Natural killer cell (primary cell): ENCODE results near the gene ATXN3L. TPM values are rescaled to one million over a fixed set of nuclear protein-coding genes. Genes with fewer than 3 reads are reported as not detected.

Experiments used
- ATAC-seq, 3 donors: fragments of 150-1000 bp in 2 of 3; fragments of 200-7000 bp in 1 of 3; cut with Tn5 transposase; 1 replicate in 1 of 3; 2 replicates in 2 of 3; pipeline ENCODE4 v1.10.0; 2021; ENCODE audit warnings: mild to moderate bottlenecking in 2 of 3, moderate library complexity in 2 of 3
- DNase-seq, 2 donors: peaks; one replicate each; pipeline versions ENCODE4 v3.0.0 to v3.0.0-alpha.2; 2013 to 2021; ENCODE audit warnings: mixed read lengths in 1 of 2
- H3K27ac ChIP-seq: one replicate; pipeline ENCODE4 v1.5.1; 2013; ENCODE audit warnings: mild to moderate bottlenecking, low read length
- H3K27me3 ChIP-seq: one replicate; pipeline ENCODE4 v1.6.1; 2013; ENCODE audit warnings: low read length; ENCODE audit not compliant: control insufficient read depth, insufficient read depth
- H3K36me3 ChIP-seq: one replicate; pipeline ENCODE4 v1.6.1; 2013; ENCODE audit warnings: low read length; ENCODE audit not compliant: control insufficient read depth, insufficient read depth
- H3K4me1 ChIP-seq: one replicate; pipeline ENCODE4 v1.6.1; 2013; ENCODE audit warnings: low read length; ENCODE audit not compliant: control insufficient read depth, insufficient read depth
- H3K4me3 ChIP-seq: one replicate; pipeline ENCODE4 v1.5.1; 2013; ENCODE audit warnings: low read length
- H3K9me3 ChIP-seq: one replicate; pipeline ENCODE4 v1.6.1; 2013; ENCODE audit warnings: low read length; ENCODE audit not compliant: control insufficient read depth, insufficient read depth
- H3K27ac Mint-ChIP-seq, 2 donors: one replicate each; pipeline ENCODE4 v1.8.0; 2022; ENCODE audit warnings: mild to moderate bottlenecking in 2 of 2, mixed read lengths in 2 of 2, moderate library complexity in 1 of 2
- H3K27me3 Mint-ChIP-seq, 2 donors: one replicate each; pipeline ENCODE4 v1.8.0; 2022; ENCODE audit warnings: low read depth in 2 of 2, mixed read lengths in 2 of 2
- H3K36me3 Mint-ChIP-seq: one replicate; pipeline ENCODE4 v1.8.0; 2022; ENCODE audit warnings: mixed read lengths
- H3K4me1 Mint-ChIP-seq, 2 donors: one replicate each; pipeline ENCODE4 v1.8.0; 2022; ENCODE audit warnings: mixed read lengths in 2 of 2
- H3K4me3 Mint-ChIP-seq: one replicate; pipeline ENCODE4 v1.8.0; 2022; ENCODE audit warnings: mild to moderate bottlenecking, moderate library complexity, mixed read lengths
- H3K9me3 Mint-ChIP-seq, 2 donors: one replicate each; pipeline ENCODE4 v1.8.0; 2022; ENCODE audit warnings: mixed read lengths in 2 of 2
- WGBS: methylation state at CpG from one replicate; pipeline ENCODE4 v1.1.7; 2013; ENCODE audit warnings: missing lambda C conversion rate; ENCODE audit not compliant: insufficient coverage; 5-methylcytosine and 5-hydroxymethylcytosine counted together
- intact Hi-C: fragments of 100-400 bp; cut with micrococcal nuclease; formaldehyde crosslinking; loops from one replicate; pipeline ENCODE4 v1.14.2; 2022
- total RNA-seq, 4 donors: library from RNA; stranded (reverse); fragments of 120-200 nt in 1 of 4; gene quantifications; one replicate each; pipeline versions ENCODE4 v1.2.3 to v1.2.4, GENCODE V29; 2013 to 2022
- TF ChIP-seq, protein P1 (sequence below): fragments of 200-600 bp; IDR thresholded peaks from one replicate; pipeline ENCODE4 v1.8.0; 2022; ENCODE audit warnings: antibody characterized with exemption

Gene ATXN3L
- total RNA-seq = not detected
- total RNA-seq (2013) = not detected

GRCh38 chrX:13319953-13320352 is at the start of gene ATXN3L:
ATXN3L (minus strand) TSS chrX:13320053; CDS start chrX:13319934, 119 bp downstream.
- Mint-ChIP-seq H3K27me3 (peaks cover 0 to 23% of the 10 kb centered on the region in 2 donors), H3K9me3 (no peaks in the 10 kb centered on the region), H3K27ac (no peak within 1 kb of the TSS), H3K36me3 (no peaks in the 10 kb centered on the region), H3K4me1 (peaks cover 14 to 22% of the 10 kb centered on the region in 2 donors), H3K4me3 (no peak within 1 kb of the TSS)
- 95% methylated on average over 2 of the region's 2 CpGs for WGBS
- no peaks in the 10 kb centered on the region for H3K4me1 ChIP-seq
- no peaks in the 10 kb centered on the region for H3K9me3 ChIP-seq
- no peak within 1 kb of the TSS for H3K27ac ChIP-seq
- ATAC-seq (no peak), DNase-seq (no peak)
- TF ChIP-seq, protein P1, sequence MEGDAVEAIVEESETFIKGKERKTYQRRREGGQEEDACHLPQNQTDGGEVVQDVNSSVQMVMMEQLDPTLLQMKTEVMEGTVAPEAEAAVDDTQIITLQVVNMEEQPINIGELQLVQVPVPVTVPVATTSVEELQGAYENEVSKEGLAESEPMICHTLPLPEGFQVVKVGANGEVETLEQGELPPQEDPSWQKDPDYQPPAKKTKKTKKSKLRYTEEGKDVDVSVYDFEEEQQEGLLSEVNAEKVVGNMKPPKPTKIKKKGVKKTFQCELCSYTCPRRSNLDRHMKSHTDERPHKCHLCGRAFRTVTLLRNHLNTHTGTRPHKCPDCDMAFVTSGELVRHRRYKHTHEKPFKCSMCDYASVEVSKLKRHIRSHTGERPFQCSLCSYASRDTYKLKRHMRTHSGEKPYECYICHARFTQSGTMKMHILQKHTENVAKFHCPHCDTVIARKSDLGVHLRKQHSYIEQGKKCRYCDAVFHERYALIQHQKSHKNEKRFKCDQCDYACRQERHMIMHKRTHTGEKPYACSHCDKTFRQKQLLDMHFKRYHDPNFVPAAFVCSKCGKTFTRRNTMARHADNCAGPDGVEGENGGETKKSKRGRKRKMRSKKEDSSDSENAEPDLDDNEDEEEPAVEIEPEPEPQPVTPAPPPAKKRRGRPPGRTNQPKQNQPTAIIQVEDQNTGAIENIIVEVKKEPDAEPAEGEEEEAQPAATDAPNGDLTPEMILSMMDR = no peak
- H3K4me3 ChIP-seq = no peak within 1 kb of the TSS
- no peaks in the 10 kb centered on the region for H3K27me3 ChIP-seq
- intact Hi-C loops = no loop called here
- no peaks in the 10 kb centered on the region for H3K36me3 ChIP-seq

DNA sequence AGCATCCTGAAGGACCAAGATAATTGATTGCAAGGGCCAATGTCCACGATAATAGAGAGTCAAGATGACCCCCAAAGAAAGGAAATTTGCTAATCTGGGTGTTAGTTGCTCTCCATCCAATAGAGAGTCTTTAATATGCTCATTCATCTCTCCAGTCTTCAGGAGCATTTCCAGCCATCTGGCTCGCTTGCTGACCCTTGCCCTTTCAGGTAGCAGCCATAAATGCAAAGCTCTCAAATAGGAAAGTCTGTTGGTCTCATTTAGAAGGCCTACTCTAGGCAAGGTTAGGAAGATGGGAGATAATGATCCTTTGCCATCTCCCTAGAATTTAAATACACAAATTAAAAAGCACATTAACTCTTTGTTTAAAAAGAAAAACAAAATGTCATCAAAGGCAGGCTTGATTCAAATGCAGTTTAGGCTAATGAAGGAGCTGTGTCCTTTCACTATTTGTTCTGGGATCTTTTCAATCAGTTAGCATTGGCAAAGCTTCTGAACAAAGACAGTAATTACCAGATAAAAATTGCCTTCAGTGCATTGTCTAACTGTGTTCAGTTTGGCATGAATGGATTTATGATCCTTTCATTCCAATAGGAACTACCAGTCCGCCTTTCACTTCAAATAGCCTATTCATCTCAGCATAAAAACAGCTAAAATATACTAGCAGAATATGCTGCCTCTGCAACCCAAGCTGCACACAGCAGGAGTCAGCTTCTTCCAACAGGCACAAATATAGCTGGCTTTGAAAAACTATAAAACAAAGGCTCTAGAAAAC is 49.6 kb upstream of the ATXN3L start:
- intact Hi-C loops = loop anchor here (5.0 kb wide), 2 partner anchors 118 to 392 kb away; partner anchors contain the start of gene TMSB4X
- Mint-ChIP-seq H3K36me3 (no peaks in the 10 kb centered on the region), H3K4me1 (peaks cover 14 to 15% of the 10 kb centered on the region in 2 donors), H3K27me3 (peaks cover 0 to 40% of the 10 kb centered on the region in 2 donors), H3K9me3 (no peaks in the 10 kb centered on the region), H3K27ac (no peak overlapping the region), H3K4me3 (no peak overlapping the region)
- Histone ChIP-seq H3K27me3 (no peaks in the 10 kb centered on the region), H3K4me3 (no peak overlapping the region), H3K27ac (no peak overlapping the region), H3K9me3 (no peaks in the 10 kb centered on the region), H3K4me1 (no peaks in the 10 kb centered on the region), H3K36me3 (no peaks in the 10 kb centered on the region)
- TF ChIP-seq, protein P1 = no peak
- no peak for ATAC-seq
- 100% methylated on average over 2 of the region's 3 CpGs for WGBS
- DNase-seq = no peak

DNA sequence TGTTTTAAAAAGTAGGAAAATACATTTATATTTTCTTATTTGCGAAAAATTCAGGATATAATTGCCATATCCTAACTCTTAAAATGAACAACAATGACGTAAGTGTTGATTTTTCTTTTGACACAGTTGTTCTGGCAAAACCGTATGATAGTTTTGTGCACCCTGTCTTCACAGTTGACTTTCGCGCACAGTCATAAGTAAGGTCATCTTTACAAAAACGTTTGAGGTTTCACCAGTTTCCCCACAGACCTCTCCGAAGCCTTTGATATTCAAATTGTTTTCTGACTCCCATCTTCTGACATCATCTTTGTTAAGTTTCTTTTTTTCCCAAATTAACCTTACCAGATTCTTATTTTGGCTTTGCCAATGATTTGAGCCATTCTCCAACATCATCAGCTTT is 48.1 kb upstream of the ATXN3L start:
- Mint-ChIP-seq H3K36me3 (no peaks in the 10 kb centered on the region), H3K9me3 (no peaks in the 10 kb centered on the region), H3K27me3 (peaks cover 0 to 47% of the 10 kb centered on the region in 2 donors), H3K27ac (peak overlapping the region; percentile 41 to 81), H3K4me1 (peaks cover 14 to 15% of the 10 kb centered on the region in 2 donors), H3K4me3 (peak overlapping the region; percentile 56)
- Histone ChIP-seq H3K36me3 (no peaks in the 10 kb centered on the region), H3K4me1 (no peaks in the 10 kb centered on the region), H3K27ac (no peak overlapping the region), H3K4me3 (no peak overlapping the region), H3K9me3 (no peaks in the 10 kb centered on the region), H3K27me3 (no peaks in the 10 kb centered on the region)
- TF ChIP-seq, protein P1 = no peak
- DNase-seq = peak in 1 of 2 donors; percentile 14
- intact Hi-C loops = loop anchor here (5.0 kb wide), 2 partner anchors 119 to 391 kb away; partner anchors contain the start of gene TMSB4X
- WGBS = 55% methylated on average over 6 of the region's 7 CpGs
- ATAC-seq = peak; percentile 69 to 97 (median 94)
